HG02852 (cell line): ENCODE results near the gene MLIP.
"Not testable (repeated sequence)": the region's sequence is repeated elsewhere in the genome, so short reads cannot be mapped to it uniquely, and the experiment has no call there.

Experiments used
- ATAC-seq: cut with Tn5 transposase; IDR thresholded peaks from one replicate; pipeline ENCODE4 v1.9.1; 2021; ENCODE audit warnings: mild to moderate bottlenecking, moderate library complexity; ENCODE audit not compliant: unreplicated experiment

Gene MLIP

DNA sequence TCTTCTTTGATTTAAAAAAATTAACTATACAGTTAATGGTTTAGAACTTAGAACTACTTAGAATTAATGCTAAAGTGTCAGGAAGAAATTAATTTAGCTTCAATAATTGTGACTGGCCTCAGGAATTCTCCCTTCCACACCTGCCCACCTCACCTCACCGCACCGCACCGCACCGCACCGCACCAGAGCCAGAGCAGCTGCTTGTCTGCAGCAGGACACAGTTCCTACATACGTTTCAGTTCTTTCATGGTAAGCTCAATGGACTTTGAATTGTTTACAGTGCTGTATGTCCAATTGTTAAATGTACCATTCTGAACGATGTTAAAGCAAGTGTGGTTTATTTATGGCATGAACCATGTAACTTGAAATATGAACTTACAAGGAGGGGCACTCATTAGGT is 98.7 kb downstream of the MLIP start:
- not testable (repeated sequence) for ATAC-seq

DNA sequence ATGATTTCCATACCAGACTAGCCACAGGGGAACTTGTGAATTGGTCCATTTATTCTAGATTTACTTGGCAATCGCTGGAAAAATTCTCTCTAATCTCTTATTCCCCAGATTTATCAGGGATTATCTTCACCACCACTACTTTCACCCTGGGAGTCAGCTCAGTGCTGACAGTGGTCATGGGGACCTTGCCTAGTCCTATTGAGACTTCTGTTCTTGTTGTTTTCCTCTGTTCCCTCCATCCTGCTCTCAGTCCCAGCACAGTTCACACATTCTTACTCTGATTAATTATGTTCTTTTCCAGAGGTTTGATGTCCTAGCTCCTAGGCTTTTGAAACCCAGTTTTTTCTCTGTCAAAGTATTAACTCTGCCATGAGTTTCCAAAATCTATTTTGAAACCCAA is 103.0 kb downstream of the MLIP start:
- ATAC-seq, result no peak

DNA sequence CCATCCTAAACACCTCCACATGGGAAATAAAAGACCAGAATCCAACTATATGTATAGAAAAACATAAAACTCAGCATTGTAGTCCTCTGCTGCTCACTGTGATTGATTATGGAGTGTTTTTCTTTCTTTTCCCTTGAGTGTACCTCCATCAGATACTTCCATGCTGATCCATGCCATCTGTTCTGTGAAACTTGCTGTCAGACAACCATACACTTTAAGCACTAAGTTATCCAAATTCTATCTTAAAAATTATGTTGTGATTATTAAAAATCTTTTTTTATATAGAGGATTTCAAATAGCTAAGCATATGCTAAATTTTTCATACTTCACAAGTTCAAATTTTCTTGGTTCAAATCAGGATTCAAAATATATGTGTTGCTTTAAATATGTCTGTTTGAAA is 105.1 kb downstream of the MLIP start:
- no peak for ATAC-seq

DNA sequence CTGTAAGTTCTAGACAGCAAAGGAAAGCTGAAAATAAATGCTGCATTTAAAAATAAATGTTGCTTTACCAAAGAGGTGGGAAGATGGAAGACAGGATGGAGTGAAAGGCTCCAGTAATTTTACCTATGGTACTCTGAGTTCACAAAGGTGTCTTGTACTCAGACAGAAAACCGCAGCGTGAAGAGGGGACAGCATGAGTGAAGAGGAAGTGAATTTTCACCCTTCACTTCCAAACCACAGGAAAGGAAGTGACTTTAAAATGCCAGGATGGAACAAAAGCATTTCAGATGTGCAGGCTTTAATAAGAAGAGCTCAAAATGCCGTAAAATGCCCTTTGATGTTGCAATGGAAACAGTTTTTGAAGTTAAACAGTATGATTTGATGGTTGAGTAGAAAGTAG is 105.8 kb downstream of the MLIP start:
- no peak for ATAC-seq

DNA sequence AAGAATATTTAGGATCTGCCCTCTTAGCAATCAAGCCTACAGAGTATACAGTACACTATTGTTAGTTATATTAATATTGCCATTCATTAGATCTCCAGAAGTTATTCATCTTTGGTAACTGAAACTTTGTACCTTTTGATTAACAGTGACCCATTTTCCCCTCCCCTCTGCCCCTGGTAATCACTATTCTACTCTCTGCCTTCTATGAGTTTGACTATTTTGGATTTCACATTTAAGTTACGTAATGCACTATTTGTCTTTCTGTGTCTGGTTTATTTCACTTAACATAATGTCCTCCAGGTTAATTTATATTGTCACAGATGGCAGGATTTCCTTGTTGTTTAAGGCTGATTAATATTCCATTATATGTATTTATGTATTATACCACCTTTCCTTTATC is 111.0 kb downstream of the MLIP start:
- ATAC-seq, result no peak

DNA sequence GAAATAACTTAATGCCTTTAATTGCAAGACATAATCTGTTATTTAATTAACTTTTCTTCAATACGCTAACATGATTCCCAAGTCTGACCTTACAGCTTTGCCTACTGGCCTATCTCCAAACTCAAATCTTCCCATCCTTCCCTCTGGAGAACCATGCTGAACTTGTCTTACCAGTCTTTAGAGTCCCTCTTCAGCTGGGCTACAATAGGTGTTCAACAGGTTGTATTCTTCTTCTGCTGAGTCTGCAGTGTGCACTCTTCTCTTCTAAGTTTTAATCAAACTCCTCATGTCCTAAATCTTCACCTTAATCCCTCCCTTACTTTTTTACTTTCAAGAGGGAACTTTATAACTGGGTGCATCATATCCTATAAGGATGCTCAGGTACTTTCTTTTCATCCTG is 121.5 kb downstream of the MLIP start:
- ATAC-seq, result no peak

DNA sequence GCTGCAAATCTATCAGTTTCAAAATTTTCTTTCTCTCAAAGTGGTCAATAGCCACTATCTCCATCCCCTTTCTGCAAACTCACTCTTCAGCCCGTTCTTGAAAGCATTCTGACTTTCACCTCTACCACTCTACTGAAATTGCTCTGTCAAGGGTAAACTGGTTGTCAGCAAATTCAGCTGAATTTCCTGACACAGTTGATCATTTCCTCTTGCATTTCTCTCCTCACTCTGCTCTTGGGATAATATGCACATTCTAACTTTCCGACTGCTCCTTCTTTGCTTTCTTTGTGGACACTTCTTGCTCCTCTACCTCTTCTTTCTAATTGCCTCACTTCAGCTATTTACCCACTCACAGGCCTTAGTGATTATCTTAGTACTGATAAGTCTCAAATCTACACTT is 123.3 kb downstream of the MLIP start:
- ATAC-seq, result no peak

DNA sequence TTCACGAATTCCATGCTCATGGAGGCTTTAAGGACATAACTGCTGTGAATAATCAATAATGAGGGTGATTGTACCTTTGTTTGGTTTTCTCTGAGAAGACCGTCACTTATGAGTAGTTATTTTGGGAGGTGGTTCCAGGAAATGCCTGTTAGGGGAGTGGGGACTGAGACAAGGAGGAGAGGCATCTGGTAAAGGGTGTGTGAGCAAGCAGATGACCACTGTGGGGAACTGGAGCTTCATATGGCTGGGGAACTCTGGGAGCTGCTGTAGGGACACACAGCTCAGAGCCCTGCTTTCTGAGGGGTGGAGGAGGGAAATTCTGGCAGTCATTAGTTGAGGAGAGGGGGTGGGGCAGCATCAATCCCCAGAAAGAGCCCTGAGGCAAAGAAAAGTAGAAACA is 125.7 kb downstream of the MLIP start:
- ATAC-seq, result no peak

DNA sequence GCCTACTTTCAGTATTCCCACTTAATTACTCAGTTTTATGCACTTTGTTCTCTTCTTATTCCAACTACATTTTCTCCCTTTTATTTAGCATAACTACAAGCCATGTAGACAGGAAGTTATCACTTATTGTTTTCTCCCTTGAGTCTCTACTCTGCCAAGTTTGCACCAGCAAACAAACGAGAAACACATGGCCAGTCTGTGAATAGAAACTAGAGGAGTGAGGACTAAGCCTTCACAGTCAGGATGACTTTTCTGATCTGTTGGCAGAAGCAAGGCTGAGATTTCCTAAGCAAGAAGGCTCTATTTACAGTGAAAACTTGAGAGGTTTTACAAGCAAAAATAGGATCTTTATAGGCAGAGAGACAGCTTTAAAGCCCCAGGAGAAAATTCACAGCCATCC is 127.2 kb downstream of the MLIP start:
- ATAC-seq, result no peak

DNA sequence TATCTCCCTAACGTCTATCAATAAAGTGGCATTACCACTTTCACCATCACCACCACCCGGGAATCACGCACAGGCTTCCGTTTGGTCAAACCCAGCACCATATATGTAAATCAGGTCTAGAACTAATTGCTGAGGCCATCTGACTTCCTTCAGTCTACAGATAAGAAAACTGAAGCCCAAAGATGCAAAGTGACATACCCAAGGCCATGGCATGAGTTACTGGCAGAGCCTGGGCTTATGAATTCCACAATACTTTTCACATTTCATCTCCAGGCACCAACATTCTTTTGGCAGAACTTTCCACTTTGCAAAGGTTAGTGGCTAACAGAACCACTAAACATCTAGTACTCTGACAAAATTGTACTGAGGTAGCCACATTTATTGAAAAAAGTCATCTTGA is 132.5 kb downstream of the MLIP start:
- no peak for ATAC-seq

DNA sequence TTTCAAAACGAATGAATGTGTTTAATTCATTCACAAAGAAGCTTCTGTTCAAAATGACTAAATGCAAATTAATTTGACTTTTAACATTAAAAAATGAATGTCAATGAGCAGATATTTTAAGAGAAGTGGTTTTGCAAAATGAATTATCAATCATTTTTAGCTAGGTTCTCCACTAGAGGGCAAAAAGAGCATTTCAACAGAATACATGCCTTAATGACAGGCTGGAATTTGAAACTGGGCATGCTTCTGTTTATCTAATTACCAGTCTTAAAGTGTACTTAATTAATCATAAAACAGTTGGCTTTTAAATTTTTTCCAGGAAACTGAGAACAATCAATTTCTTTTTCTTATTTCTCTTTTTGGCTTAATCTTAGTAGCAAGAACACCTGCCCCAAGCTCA is 133.2 kb downstream of the MLIP start:
- ATAC-seq, result peak; percentile 46

DNA sequence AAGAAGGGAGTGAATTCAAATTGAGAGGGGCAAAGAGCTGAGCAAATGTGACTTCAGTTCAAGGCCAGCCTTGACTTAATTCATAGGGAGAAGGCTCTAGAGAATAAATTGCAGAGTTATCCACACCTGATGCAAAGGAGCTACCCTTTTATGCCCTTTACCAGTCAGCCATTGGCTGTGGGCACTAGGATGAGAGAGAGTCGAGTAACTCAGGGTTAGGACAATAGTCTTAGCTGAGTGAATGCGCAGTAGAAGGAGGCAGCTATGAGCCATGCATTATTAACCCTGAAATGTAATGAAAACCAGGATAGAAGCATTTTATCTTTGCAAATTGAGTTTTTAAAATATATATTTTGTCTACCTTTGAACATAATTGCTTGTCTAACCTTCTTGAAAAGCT is 134.0 kb downstream of the MLIP start:
- no peak for ATAC-seq

DNA sequence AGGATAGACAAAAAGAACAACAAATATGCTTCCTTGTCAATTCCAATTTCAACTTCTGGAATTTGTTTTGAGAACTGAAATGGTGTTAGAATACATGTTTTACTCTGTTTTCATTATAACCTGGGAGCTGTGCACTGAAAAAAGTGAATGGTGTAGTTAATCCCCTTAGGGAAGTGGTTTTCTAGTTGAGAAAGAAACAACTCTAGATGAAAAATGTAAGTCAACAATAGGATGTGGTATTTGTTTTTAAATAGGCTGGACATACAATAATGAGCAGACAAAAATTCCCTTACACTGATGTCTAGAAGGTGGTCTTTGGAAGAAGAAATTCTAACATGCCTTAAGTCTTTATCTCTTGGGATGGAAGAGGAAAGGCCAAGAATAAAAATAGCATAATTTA is 137.1 kb downstream of the MLIP start:
- no peak for ATAC-seq

DNA sequence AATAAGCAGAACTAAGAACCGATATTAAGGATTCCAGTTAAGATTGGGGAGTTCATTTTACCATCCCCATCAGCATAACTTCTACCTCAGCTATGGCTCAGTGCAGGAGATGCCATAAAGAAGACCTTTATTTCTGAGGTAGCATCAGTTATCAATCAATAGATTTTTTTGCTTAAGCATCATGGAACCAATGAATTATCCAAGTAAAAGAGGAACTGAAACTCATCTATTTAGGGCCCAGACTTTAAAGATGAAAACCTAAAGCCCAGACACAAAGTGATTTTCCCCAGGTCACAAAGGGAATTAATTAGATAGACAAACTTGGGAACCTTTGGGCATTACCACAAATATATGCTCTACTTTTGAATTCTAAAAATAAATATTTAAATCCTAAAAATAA is 137.8 kb downstream of the MLIP start:
- ATAC-seq, result no peak

DNA sequence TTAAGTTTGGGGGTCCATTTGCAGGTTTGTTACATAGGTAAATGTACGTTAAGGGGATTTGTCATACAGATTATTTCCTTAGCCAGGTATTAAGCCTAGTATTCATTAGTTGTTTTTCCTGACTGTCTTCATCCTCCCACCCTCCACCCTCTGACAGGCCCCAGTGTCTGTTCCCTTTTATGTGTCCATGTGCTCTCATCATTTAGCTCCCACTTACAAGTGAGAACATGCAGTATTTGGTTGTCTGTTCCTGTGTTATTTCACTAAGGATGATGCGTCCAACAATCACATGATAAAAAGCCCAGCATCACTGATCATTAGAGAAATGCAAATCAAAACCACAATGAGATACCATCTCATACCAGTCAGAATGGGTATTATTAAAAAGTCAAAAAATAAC is 138.6 kb downstream of the MLIP start:
- ATAC-seq, result not testable (repeated sequence)

DNA sequence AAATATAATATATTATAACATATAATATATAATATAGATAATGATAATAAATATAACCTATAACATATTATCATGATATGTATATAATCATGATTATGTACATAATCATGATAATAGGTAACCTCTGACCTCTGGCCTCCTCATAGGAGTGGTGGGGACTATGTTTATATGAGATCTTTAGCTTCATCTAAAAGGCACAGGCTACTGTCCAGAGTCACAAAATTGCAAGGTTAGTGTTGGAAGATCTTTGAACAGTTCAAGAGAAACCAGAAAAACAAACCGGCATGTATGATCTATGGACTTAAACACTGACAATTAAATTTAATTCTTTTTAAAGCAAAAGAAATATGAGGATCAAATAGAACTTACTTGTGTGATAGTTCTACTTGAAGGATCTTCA is 141.3 kb downstream of the MLIP start:
- ATAC-seq, result no peak

DNA sequence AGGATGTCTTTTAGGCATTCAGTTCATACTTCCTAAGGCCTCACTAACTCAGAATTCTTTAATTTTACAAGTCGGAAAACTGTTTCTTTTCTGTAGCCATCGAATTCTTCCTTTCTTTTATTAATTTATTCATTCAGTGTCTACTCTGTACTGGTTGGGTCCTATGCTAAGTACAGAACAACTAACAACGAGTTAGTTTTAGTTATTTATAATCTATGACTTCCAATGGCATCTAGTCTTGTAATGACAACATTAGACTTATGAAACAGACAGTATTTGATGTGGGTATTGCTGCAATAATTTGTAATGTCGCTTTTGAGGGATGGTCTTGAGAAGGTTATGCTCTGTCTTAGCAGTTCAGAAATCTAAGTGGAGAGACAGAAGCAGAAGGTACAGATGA is 141.7 kb downstream of the MLIP start:
- no peak for ATAC-seq

DNA sequence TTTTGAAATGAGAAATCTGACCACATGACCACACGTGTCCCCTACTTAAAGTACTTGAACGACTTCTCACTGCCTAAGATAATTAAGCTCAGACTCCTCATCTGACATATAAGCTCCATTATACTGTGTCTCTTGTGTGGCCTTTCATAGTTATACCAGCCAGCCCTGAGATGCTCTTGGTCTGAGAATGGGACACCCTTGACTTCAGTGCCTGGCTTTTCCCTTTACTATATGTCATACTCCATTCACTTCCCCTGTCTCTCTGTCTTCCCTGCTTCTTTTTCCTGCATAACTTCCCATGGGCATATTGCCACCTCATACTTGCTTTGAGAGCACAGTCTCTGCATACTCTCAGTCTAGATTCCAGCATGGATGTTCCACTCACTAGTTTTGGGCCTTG is 143.6 kb downstream of the MLIP start:
- no peak for ATAC-seq

DNA sequence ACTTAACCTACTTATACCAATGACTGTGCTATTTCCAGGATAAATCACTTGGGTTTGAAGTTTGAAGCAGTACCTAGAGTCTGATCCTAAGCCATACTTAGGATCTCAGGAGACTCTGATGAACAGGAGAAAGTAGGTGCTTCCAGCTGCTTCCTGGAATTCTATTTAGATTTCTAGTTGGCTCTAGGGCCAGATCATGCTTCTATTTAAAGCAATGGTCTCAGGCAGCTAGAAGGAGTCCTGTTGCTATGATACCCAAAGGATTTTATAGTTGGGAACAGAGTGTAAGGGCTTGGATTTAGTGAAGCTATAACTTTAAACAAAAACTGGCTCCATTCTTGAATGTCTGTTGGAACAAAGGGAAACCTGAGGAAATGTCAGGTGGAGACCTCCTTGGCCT is 144.6 kb downstream of the MLIP start:
- ATAC-seq, result no peak

DNA sequence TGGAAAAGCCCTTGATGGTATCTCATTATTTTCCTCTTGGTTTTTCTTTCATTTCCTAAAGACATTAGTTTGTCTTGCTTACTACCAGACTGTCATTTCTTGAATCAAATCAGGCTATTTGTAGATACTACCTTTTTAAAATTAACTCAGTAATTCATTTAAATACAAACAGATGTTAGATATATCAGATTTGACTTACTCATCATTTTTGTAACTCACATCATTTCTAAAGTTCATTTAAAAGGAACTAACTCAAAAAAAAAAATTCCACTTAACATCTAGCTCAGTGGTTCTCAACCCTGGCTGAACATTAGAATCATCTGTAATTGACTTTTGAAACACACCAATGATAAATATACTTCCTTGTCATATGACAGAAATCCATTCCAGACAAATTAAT is 148.8 kb downstream of the MLIP start:
- ATAC-seq, result no peak

DNA sequence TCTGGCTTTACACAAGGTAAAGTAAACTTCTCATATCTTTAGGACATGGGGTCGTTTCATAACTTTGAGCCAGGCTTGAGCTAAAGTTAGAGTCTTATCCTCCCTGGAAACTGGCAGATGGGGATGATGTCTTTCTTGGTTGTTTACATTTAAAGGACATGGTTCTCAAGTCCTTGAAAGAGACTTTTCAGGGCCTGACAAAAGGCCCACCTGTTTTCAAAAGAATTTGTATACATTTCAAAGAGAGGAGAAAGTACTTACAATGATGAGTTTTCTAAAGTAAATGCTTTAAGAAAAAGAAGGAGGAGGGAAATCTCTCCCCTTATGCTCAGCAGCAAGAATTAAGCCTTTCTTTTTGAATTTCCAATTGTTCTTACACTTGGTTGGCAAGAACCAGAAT is 151.3 kb downstream of the MLIP start:
- no peak for ATAC-seq

DNA sequence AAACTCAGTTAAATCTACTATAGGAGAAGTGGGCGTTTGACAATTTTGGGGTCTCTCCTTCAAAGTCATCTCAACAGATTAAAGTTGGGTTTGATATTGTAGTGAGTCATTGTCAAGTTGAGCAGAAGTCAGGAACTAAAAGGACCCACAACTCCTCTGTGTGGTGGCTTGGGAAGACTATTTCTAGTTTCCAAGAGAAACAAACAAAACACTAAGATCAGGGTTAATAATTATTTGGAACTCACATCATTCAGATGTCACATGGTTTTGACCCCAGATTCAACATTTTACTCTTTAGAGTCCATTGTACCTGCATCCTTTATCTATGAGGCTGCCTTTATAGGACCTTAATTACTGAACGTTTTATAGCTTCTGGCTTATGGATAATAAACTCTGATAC is 151.7 kb downstream of the MLIP start:
- no peak for ATAC-seq

DNA sequence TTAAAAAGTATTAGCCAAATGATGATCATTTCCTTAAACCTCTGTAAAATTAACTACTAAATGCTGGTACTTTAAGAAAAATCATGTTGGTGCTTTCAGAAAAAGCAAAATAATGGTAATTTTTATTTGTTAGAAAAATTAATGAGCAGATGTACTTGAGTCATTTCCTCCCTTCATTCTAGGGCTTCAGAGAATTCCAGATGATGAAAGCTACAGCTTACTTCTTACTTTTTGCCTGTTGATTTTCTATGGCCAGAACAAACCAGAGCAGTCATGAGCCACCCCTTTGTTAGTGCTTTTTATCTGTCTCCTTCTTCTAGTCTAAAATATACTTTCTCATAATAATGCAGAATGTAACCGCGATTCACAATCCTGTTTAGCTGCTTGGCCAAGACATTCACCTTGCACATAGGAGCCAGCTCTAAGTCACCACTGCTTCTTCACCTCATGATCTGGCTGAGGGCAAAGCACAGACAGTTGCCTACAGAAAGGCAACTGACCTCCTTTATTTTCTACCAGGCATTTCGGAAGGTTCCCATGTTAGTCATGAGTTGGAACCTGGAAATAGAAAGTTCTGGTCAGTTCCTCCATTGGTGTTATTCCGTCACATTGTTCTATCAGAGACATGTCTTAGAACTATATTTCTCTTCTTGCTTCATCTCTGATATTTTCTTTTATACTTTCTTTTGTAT is 153.5 kb downstream of the MLIP start:
- ATAC-seq, result no peak
